ENCODE results near the gene KLF3. TPM values are rescaled to one million over a fixed set of nuclear protein-coding genes. Genes with fewer than 3 reads are reported as not detected.

KLF3 gene
- total RNA-seq, 4 donors from 2014 or later = 169 to 240 (median 223) TPM

- Histone ChIP-seq H3K27ac (no peak overlapping the region), H3K9me3 (no peaks in the 10 kb centered on the region), H3K4me3 (no peak overlapping the region), H3K27me3 (no peaks in the 10 kb centered on the region), H3K36me3 (peaks cover under 1% of the 10 kb centered on the region), H3K4me1 (peaks cover 19% of the 10 kb centered on the region)
- 61% methylated on average over 4 of the region's 4 CpGs for WGBS
- no peak for DNase-seq (ENCODE audit: low spot score in 2 of 2)
- TF ChIP-seq POLR2A (IDR thresholded peaks at IDR 0.05) (no peak), POLR2AphosphoS5 (IDR thresholded peaks at IDR 0.05) (no peak)
These were observed 39.6 kb downstream of the KLF3 start for GRCh38 chr4:38703635-38704034.

DNA sequence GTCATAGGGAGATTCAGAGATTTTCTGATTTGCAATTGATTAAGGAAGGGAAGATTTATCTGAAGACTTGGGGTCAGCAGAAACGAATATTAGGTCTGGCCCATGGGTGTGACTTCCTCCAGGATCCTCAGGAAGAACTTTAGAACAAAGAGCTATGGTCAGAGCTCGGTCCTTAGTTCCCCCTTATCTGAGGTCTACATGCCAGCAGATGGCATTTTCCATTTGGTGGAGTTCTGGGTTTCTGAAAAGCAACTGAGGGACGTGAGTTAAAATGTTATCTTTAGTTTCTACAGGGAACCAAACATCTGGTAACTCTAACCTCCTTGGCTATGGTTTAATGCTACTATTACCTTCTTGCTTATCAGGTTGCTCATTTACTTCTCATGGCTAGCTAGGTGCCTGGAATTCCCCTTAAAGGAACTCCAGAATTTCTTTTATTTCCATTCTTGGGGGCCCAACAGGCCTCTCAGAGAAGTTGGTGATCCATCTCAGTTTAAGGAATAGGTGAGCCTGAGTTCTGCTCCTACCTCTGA, 40.7 kb downstream of the KLF3 start:
- no peaks in the 10 kb centered on the region for H3K27me3 ChIP-seq
- no peak overlapping the region for H3K4me3 ChIP-seq
- WGBS = 69% methylated on average over 3 of the region's 3 CpGs
- no peaks in the 10 kb centered on the region for H3K36me3 ChIP-seq
- H3K27ac ChIP-seq = no peak overlapping the region
- TF ChIP-seq, protein P1, sequence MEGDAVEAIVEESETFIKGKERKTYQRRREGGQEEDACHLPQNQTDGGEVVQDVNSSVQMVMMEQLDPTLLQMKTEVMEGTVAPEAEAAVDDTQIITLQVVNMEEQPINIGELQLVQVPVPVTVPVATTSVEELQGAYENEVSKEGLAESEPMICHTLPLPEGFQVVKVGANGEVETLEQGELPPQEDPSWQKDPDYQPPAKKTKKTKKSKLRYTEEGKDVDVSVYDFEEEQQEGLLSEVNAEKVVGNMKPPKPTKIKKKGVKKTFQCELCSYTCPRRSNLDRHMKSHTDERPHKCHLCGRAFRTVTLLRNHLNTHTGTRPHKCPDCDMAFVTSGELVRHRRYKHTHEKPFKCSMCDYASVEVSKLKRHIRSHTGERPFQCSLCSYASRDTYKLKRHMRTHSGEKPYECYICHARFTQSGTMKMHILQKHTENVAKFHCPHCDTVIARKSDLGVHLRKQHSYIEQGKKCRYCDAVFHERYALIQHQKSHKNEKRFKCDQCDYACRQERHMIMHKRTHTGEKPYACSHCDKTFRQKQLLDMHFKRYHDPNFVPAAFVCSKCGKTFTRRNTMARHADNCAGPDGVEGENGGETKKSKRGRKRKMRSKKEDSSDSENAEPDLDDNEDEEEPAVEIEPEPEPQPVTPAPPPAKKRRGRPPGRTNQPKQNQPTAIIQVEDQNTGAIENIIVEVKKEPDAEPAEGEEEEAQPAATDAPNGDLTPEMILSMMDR (IDR thresholded peaks at IDR 0.05) = no peak
- no peak for TF ChIP-seq EP300 (IDR thresholded peaks at IDR 0.05)
- no peak for TF ChIP-seq POLR2A (IDR thresholded peaks at IDR 0.05)
- TF ChIP-seq POLR2AphosphoS5 (IDR thresholded peaks at IDR 0.05) = no peak
- no peak for DNase-seq (ENCODE audit: low spot score in 2 of 2)
- H3K9me3 ChIP-seq = no peaks in the 10 kb centered on the region
- H3K4me1 ChIP-seq = peaks cover 19% of the 10 kb centered on the region

- WGBS = 88% methylated on average over 2 of the region's 2 CpGs
- Histone ChIP-seq H3K9me3 (no peaks in the 10 kb centered on the region), H3K27ac (no peak overlapping the region), H3K36me3 (no peaks in the 10 kb centered on the region), H3K4me1 (peaks cover 19% of the 10 kb centered on the region), H3K4me3 (no peak overlapping the region), H3K27me3 (no peaks in the 10 kb centered on the region)
- TF ChIP-seq POLR2A (IDR thresholded peaks at IDR 0.05) = no peak
- TF ChIP-seq POLR2AphosphoS5 (IDR thresholded peaks at IDR 0.05) = no peak
- TF ChIP-seq, protein P1 (IDR thresholded peaks at IDR 0.05) = no peak
- TF ChIP-seq EP300 (IDR thresholded peaks at IDR 0.05) = no peak
- no peak for DNase-seq (ENCODE audit: low spot score in 2 of 2)
These were observed 42.3 kb downstream of the KLF3 start for GRCh38 chr4:38706301-38706700.

DNA sequence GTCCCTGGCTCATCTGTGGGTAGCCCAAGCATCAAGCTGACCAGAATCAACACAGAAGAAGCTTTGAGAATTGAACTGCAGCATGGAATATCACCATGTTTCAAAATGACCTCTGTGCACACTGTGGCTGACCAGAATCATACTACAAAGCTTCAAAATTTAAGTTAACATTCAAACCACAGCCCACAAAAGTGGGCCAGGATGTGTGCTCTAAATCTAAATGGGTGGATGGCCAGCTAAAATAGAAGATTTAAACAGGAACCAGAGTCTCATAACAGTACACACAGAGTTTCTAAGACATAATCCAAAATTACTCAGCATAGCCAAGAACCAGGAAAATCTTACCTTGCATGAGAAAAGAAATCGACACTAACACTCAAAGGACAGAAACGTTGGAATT, 46.1 kb downstream of the KLF3 start:
- Histone ChIP-seq H3K27ac (no peak overlapping the region), H3K4me1 (no peaks in the 10 kb centered on the region), H3K9me3 (no peaks in the 10 kb centered on the region), H3K36me3 (no peaks in the 10 kb centered on the region), H3K4me3 (no peak overlapping the region), H3K27me3 (no peaks in the 10 kb centered on the region)
- TF ChIP-seq POLR2A (IDR thresholded peaks at IDR 0.05) = no peak
- no peak for TF ChIP-seq POLR2AphosphoS5 (IDR thresholded peaks at IDR 0.05)
- TF ChIP-seq, protein P1 (IDR thresholded peaks at IDR 0.05) = no peak
- TF ChIP-seq EP300 (IDR thresholded peaks at IDR 0.05) = no peak
- WGBS = 84% methylated on average over 2 of the region's 2 CpGs
- DNase-seq (ENCODE audit: low spot score in 2 of 2) = no peak

GRCh38 chr4:38711066-38711465, 47.1 kb downstream of the KLF3 start:
- H3K9me3 ChIP-seq = no peaks in the 10 kb centered on the region
- no peak overlapping the region for H3K4me3 ChIP-seq
- DNase-seq (ENCODE audit: low spot score in 2 of 2) = no peak
- H3K27me3 ChIP-seq = no peaks in the 10 kb centered on the region
- no peak overlapping the region for H3K27ac ChIP-seq
- 61% methylated on average over 2 of the region's 2 CpGs for WGBS
- TF ChIP-seq POLR2AphosphoS5 (IDR thresholded peaks at IDR 0.05) = no peak
- no peak for TF ChIP-seq POLR2A (IDR thresholded peaks at IDR 0.05)
- TF ChIP-seq, protein P1 (IDR thresholded peaks at IDR 0.05) = no peak
- TF ChIP-seq EP300 (IDR thresholded peaks at IDR 0.05) = no peak
- H3K4me1 ChIP-seq = no peaks in the 10 kb centered on the region
- H3K36me3 ChIP-seq = no peaks in the 10 kb centered on the region

DNA sequence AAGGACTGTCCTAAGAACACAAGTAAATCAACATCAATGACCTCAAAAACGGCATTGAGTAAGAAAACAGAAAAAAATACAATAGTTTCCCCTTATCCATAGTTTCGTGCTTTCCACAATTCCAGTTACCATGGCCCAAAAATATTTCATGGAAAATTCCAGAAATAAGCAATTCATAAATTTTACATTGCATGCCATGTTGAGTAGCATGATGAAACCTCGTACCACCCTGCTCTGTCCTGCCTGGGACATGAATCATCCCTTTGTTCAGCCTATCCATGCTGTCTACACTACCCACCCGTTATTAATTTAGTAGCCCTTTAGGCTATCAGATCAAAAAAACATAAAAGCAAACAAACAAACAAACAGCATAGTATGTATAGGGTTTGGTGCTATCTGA, 51.1 kb downstream of the KLF3 start:
- no peak for DNase-seq (ENCODE audit: low spot score in 2 of 2)
- H3K36me3 ChIP-seq = no peaks in the 10 kb centered on the region
- no peak for TF ChIP-seq POLR2AphosphoS5 (IDR thresholded peaks at IDR 0.05)
- no peak for TF ChIP-seq POLR2A (IDR thresholded peaks at IDR 0.05)
- no peak for TF ChIP-seq EP300 (IDR thresholded peaks at IDR 0.05)
- TF ChIP-seq, protein P1 (IDR thresholded peaks at IDR 0.05) = no peak
- no peak overlapping the region for H3K4me3 ChIP-seq
- H3K27me3 ChIP-seq = no peaks in the 10 kb centered on the region
- peaks cover 5% of the 10 kb centered on the region for H3K4me1 ChIP-seq
- 44% methylated on average over 4 of the region's 4 CpGs for WGBS
- H3K27ac ChIP-seq = no peak overlapping the region
- H3K9me3 ChIP-seq = no peaks in the 10 kb centered on the region
